Measurements from ENCODE around the gene BLNK.

- TF ChIP-seq, protein P1, sequence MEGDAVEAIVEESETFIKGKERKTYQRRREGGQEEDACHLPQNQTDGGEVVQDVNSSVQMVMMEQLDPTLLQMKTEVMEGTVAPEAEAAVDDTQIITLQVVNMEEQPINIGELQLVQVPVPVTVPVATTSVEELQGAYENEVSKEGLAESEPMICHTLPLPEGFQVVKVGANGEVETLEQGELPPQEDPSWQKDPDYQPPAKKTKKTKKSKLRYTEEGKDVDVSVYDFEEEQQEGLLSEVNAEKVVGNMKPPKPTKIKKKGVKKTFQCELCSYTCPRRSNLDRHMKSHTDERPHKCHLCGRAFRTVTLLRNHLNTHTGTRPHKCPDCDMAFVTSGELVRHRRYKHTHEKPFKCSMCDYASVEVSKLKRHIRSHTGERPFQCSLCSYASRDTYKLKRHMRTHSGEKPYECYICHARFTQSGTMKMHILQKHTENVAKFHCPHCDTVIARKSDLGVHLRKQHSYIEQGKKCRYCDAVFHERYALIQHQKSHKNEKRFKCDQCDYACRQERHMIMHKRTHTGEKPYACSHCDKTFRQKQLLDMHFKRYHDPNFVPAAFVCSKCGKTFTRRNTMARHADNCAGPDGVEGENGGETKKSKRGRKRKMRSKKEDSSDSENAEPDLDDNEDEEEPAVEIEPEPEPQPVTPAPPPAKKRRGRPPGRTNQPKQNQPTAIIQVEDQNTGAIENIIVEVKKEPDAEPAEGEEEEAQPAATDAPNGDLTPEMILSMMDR (IDR thresholded peaks at IDR 0.05): no peak
- TF ChIP-seq POLR2AphosphoS5 (IDR thresholded peaks at IDR 0.05): no peak
These were observed 12.4 kb upstream of the BLNK start for GRCh38 chr10:96283756-96284155.

Data from upper lobe of left lung (tissue), 4 donors.